HK-2 (cell line): ENCODE results near the gene OAS1.

Source experiments
- DNase-seq: peaks from one replicate; pipeline ENCODE4 v3.0.0-alpha.2; 2018; ENCODE audit not compliant: unreplicated experiment

Gene OAS1

DNA sequence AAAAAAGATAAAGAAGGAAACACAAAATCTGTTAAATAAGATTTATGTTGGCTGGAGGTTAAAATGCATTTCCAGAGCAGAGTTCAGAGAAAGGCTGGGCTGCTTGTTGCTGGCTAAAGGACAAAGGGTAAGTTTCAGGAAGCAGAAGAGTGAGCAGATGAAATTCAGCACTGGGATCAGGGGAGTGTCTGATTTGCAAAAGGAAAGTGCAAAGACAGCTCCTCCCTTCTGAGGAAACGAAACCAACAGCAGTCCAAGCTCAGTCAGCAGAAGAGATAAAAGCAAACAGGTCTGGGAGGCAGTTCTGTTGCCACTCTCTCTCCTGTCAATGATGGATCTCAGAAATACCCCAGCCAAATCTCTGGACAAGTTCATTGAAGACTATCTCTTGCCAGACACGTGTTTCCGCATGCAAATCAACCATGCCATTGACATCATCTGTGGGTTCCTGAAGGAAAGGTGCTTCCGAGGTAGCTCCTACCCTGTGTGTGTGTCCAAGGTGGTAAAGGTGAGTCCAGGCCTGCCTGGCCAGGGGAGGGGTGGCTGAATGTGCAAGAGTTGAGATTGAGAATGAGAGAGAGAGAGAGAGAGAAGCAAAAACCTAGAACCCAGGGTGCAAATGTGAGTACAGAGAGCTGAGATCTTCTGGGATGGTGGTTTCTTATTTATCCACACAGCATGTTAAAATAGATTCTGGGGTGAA is at the start of gene OAS1:
TSS of gene OAS1 (plus strand) at position 251 of the 703 bp plus-strand sequence. CDS start at position 329, 78 bp downstream.
- DNase-seq = peak; percentile 8

DNA sequence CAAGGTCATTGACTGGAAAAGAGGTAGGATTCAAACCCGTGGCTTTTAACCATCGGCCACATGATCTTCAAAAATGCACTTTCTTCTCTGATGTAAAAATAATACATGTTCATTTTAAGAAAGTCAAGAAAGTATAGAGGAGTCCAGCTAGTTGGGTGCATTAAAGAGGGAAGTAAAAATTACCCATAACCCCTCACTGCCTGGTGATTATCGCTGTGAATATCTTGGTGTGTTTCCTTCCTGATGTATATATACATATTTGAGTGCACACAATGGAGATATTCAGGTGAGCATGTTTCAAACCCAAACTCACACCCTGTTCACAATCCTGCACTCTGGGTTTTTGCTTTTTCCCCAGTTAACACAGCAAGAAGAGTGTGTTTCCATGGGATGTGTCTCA is 47.5 kb upstream of the OAS1 start:
- no peak for DNase-seq

DNA sequence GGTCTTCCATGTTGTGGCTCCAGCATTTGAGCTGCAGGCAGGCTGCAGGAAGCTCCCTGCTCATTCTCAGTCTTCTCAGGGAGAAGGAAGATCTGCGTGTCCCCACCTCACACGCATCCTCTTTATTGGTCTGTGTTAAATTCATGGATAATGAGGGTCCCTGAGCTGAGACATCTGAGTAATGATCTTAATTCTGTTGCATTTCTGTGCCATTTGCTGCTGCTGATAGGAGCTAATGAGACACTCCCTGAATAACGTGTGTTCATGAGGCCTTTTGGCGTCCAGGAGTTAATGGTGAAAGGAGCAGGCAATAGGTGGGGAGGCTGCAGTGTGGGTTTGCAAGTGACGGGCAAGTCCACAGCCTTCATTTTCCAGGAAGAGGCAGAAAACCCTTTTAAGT is 46.6 kb upstream of the OAS1 start:
- DNase-seq = no peak

DNA sequence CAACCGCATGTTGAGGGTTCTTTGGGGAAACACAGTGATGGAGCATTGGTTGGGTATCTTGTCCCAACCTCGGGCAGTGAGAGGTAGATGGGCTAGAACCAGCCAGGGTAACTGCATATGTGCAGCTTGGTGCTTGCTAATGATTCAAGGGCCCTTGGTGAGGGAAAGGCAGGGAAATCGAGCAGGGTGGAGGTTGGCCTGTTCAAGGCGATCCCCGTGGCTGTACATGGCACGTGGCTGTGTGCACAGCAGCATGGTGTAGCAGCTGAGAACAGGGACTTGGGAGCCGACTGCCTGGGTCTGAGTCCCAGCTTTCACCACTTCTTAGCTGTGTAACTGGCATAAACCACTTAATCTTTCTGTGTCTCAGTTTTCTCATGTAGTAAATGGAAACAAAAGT is 45.5 kb upstream of the OAS1 start:
- DNase-seq = no peak

DNA sequence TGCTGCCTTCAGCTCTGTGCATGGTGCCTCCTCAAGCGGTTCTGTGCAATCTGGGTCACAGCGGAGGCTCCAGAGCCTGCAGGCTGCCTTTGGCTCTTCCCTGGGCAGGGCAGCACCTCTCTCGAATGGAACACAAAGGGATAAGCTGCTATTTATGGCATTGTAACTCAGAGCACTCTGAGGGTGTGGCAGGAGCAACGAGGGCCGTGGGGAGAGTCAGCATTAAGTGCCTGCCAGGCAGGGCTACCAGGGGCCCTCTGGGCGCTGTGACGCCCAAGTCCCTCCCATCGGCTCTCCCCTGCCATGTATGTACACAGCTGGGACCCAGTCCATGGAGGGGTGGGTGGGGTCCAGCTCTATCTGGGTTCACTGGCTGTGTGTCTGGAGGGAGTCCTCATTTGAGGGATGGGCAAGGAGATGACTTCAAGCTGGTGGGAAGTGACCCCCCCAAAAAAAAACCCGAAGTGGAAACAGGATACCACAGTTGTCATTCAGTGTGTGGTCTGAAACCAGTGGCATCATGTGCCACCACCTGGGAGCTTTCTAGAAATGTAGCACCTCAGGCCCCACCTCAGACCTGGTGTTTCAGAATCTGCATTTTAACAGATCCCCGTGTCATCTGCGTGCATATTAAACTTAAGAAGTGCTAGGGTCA is 44.0 kb upstream of the OAS1 start:
- DNase-seq = no peak

DNA sequence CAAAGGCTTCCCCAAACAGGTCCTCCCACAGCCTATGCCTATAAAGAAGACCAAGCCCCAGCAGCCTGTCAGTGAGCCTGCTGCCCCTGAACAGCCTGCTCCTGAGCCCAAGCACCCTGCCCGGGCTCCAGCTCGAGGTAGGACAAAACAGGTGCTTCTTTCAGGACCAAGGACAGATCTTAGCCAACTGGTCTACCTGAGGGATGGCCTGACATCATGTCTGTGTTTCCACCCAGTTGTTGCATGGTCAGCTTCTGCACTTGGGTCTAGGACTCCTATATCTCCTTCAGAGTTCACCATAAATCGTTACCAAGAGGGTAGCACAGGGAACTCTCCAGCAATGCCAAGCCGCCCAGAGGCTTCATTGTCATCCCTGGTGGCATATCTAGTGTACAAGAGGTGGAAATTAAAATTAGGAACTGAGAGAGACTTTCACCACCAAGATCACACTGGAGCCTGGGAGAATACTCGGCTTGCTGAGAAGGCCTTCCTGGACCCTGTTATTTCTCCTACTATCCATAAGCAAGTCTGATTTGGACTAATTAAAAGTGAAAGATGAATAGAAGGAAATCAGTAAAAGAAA is 38.2 kb upstream of the OAS1 start:
- DNase-seq = no peak

DNA sequence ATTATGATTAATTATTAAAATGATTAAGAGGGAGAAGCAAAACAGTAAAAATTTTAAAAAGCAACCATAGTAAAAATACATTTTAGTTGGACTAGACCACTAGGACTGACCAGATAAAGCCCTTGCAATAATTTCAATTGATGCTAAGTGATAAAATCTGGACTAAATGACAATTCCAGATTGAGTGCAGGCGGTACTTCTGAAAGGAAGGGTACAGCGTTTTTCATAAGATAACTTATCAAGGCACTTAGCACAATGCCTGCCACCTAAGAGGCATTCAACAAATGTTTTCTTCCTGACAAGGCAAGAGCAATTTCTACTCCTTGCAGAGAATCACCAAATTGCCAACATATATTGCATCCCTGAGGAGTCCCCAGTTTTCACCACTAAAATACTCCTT is 37.7 kb upstream of the OAS1 start:
- DNase-seq = no peak

DNA sequence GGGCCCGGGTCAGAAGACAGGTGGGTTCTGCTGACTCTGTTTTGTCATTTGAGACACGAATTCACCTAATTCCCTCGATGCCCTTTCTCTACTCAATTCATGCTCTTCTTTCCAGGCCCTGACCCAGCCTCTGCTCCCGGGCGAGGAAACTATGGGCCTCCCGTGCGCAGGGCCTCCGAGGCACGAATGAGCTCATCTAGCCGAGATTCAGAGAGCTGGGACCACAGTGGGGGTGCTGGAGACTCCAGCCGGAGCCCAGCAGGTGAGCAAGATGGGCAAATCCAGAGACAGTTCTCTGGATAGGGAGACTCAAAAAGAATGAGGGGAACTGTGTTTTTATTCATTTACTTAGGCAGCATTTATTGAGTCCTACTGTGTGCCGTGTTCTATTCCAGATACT is 37.0 kb upstream of the OAS1 start:
- no peak for DNase-seq

DNA sequence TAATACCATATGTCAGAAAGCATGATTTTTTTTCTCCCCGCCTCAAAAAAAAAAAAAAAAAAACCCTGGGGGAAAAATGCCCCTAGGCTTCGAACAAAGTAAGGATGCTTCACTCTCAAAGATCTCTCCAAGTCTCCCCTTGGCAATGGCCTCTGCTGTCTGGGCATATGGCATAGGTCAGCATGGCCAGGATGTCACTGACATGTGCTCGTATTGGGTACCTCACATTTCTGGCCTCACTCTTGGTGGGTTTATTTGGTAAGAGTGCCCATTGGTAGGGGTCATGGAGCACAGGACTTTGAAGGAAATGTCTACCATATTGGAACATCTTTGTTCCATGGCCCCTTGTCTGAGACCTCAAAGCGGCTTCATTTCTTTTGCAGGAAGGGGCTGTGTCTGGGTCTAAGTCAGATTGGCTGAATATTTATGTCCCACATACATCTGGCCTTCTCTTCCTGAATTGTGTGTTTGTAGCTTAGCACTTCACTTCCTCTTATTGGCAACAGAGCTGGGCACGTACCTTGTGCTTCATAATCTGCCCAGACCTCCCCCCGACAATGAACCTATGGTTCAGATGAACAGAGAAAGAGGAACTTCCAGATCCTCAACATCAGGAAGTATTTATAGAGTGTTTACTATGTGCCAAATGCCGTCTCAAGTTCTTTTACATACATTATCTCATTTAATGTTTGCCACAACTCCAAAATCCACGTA is 36.3 kb upstream of the OAS1 start:
- DNase-seq = no peak

DNA sequence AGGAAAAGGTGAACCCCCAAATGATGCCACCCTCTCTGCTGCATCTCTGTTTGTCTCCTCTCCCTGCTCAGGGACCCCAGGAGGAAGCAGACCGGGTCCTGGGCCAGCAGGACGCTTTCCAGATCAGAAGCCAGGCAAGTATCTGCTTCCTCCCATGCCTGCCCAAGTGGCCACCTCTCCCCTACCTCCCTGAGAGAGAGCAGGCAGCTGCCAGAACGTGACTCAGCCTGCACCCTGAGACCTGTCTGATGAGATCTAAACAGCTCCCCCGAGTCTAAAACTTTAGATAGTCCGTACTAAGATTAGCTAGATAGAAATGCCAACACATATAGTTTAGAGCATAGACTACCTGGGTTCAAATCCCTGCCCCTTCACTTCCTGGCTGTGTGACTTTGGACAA is 31.2 kb upstream of the OAS1 start:
- no peak for DNase-seq

DNA sequence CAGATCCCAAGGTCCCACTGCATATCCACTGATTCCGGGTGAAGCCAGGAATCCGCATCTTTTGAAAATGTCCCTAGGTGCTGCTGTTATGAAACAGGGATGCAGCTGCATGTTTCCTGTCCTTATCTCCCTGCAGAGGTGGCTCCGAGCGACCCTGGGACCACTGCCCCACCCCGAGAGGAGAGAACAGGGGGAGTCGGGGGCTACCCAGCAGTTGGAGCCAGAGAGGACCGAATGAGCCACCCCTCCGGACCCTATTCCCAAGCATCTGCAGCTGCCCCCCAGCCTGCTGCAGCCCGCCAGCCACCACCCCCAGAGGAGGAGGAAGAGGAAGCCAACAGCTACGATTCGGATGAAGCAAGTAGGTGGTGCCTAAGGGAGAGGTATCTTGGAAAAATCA is 30.3 kb upstream of the OAS1 start:
- no peak for DNase-seq

DNA sequence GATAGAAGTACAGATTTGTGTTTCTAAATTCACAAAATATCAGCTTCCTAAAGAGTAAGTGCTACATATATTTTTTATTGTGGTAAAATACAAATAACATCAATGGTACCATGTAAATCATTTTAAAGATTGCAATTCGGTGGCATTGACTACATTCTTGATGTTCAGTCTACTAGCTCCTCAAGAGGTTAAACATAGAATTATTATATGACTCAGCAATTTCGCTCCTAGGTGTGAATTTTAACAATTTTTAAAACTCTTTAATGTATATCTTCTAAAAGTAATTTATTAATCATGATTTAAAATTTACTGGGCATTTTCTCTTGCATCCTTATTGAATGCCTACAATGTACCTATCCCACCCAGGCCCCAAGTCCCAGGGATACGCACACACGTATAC is 29.8 kb upstream of the OAS1 start:
- no peak for DNase-seq

DNA sequence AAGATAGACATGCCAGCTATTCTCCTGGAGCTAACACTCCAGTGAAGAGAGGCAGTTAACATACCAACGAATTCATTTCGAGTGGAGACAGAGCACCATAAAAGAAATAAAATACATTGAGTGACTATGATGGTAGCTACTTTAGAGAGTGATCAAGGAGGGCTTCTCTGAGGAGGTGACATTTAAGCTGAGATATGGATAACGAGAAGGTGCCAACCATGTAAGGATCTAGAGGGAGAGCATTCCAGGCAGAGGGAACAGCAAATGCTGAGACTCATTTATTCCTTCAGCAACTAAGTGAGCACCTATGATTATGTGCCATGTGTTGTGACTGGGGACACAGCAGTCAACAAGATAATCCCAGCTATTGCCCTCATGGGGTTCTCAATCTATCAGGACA is 28.3 kb upstream of the OAS1 start:
- no peak for DNase-seq

DNA sequence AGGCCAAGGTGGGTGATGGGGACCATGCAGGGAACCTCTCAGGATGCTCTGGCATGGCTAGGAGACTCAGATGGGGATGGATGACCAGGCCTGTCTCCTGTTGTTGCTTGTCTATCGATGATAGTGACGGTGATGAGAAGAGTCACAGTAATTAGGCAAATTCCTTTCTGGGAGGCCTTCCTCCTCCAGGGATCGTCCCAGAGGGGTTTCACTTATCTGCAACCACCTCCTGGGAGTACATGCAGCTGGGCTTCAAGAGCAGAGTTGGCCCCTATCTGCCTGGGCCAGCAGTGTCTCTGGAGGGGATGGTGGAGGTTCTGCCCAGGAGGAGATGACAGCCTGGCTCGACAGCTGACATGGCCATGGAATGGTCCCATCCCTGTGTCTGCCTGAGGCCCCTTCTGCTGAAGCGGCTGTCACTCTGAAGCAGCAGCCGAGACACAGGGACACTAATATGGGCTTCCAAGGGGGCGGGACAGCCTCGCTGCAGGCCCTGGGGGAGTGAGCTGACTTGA is 27.5 kb upstream of the OAS1 start:
- no peak for DNase-seq

DNA sequence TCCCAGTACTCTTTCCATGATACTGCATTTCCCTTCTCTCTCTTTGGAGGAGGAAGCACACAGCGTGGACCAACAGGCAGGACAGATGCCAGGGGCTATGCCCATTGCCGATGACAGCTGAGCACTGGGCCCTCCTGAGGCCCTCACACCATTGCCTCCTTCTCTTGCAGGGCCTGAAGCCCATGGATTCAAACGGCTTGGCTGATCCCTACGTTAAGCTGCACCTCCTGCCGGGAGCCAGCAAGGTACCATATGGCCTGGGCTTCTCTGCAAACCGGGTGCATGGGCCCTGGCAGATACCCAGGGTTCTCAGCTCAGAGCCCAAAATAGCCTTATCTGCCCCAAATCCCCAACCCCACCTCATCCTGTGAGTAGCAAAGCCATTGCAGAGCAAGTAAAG is 25.2 kb upstream of the OAS1 start:
- no peak for DNase-seq

DNA sequence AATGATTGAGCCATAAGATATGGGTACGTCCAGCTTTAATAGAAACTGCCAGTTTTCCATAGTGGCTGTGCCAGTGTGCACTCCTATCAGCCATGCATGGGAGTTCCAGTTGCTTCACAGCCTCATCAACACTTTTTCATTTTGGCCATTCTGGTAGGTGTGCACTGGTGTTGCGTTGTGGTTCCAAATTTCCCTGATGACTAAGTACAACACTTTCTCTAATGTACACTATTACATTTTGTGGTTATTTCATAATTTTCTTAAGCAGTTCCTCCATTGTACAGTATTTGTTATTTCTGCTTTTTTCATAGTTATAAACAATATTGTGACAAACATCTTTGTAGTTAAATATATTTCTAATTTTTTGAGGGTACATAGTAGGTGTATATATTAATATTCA is 21.5 kb upstream of the OAS1 start:
- DNase-seq = no peak

DNA sequence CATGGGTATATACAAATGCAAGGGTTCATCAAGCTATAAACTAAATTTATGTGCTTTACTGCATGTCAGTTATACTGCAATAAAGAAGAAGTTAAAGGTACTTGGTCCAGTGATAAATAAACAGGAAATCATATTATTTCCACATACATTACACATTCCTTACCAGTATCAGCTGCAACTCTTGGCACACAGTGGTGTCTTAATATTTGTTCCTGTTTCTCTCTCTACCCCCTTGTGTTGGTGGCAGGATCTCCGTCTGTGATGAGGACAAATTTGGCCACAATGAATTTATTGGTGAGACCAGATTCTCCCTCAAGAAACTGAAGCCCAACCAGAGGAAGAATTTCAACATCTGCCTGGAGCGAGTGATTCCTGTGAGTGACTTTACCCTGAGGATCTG is 19.2 kb upstream of the OAS1 start:
- DNase-seq = no peak

DNA sequence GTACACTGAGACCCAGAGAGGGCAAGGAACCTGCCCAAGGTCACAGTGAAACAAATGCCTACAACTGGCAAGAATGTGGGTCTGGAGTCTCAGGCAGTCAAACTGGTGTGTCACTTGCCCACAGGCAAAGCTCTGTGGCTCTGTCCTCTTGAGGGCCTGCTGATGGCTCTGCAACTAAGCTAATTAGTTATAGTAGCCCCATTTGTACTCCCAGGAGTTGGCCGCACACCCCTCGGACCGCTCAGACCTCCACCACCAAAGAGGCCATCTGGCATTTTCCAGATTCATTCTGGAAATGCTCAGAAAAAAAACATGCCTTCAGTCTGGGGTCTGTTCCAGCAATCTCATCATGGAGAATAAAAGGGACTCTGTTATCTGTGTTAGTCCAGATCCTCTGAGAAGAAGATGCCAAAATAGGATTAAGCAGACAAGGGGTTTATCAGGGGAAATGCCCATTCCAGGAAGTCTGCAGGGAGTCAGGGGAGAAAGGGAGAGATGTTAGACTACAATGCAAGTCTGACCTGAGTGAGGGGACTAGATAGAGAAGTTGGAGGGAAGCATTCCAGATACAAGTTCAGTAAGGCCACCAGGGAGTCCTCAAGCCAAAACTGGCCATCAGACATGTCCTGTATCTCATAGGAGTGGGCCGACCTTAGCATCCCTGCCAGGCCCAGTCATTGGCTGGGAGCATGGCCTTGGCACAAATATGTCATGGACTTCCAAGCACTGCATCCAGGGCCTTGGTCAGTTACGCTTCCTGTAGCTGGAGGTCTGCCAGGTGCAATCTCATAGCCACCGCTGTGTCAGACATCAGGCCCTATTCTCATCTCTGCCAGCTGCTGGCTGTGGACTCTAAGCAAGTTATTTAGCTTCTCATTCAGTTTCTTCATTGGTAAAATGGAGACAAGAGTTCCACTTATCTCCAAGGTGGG is 15.4 kb upstream of the OAS1 start:
- no peak for DNase-seq

DNA sequence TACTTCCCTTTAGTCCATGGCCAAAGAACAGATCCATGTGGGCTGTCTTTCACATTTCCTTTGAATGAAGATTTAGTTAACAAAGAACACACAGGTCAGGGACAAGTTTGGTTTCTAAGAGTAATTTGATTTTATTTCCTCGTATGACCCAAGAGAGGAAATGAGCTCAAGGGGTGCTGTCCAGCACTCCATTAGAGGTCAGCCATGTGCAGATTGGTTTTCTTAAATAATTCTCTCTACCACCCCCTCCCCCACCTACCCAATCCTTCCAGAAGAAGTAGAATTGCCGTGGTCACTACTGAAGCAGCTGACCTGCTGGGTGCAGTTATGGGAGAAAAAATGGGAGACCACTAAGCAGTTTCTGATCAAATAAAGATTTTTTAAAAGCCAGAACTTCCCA is 13.9 kb upstream of the OAS1 start:
- no peak for DNase-seq

DNA sequence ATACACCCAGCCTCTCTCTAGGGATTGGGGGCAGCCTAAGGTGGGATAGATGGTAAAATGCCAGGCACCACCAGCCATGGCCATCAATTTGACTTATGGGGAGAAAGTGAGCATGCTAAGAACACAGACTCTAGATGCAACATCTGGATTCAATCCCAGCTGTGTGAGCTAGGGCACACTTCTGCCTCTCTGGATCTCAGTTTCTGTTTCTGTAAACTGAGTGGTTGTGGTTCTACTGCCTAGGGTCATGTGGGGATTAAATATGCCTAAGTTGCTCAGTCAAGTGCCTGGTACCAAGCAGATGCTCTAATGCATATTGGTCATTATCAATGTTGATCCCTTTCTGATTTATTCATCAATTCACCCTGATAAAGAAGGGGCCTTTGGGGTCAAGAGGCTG is 12.6 kb upstream of the OAS1 start:
- no peak for DNase-seq

DNA sequence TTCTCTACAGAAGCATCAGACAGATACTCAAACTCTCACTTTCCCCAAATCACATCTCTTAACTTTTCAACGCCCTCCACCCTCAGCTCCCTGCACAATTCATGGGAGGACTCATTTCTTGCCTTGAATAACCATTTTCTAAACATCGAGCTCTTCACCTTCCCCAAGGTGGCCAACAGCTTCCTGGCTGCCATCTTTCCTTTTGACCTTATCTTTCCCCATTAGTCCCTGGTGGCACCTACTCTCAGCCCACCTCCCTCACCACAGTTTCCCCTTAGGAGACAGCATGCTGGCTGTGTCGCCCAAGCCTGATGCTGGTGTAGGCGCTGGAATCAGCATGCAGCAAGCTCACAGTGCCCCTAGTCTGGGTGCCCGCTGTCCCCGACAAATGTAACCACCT is 8.4 kb upstream of the OAS1 start:
- no peak for DNase-seq
